ENCODE measurements around the gene MAP4K3.

MAP4K3 gene

GRCh38 chr2:39437522-39438296 is 624 bp upstream of the MAP4K3 start (continued):
- TF ChIP-seq KLF9 (tag by site-specific recombination; IDR thresholded peaks at IDR 0.05; ENCODE audit: low read depth) (no peak), ZNF501 (tag by site-specific recombination; IDR thresholded peaks at IDR 0.05) (0 out of 2 replicates have a peak, but pooled peaks have one; percentile 29), ZNF335 (tag by site-specific recombination; conservative IDR thresholded peaks at IDR 0.05) (peak; percentile 39), ZNF26 (tag by site-specific recombination; IDR thresholded peaks at IDR 0.05) (no peak), GLIS1 (tag by site-specific recombination; IDR thresholded peaks at IDR 0.05) (no peak), EGR2 (tag by site-specific recombination; IDR thresholded peaks at IDR 0.05; ENCODE audit: low read depth) (peak; percentile 82), ZNF341 (tag by site-specific recombination; IDR thresholded peaks at IDR 0.05; ENCODE audit: low read depth) (peak; percentile 77), GLIS2 (tag by site-specific recombination; IDR thresholded peaks at IDR 0.05) (peak; percentile 57), ZNF580 (tag by site-specific recombination; IDR thresholded peaks at IDR 0.05) (0 out of 2 replicates have a peak, but pooled peaks have one; percentile 40)

- no peaks in the 10 kb centered on the region for H3K36me3 ChIP-seq (ENCODE audit: control insufficient read depth in 2 of 2, insufficient read depth in 1 of 2, low read length in 2 of 2)
- H3K27ac ChIP-seq (ENCODE audit: extremely low read depth, low read depth, low read length), result peak overlapping the region; percentile 94; the same call in 1 of the 2 replicates
- peak overlapping the region; percentile 83 for H3K4me3 ChIP-seq (ENCODE audit: low read depth, low read length)
- TF ChIP-seq ZNF776 (tag by site-specific recombination; IDR thresholded peaks at IDR 0.05; ENCODE audit: borderline replicate concordance) (no peak), ZNF510 (tag by site-specific recombination; IDR thresholded peaks at IDR 0.05; ENCODE audit: insufficient replicate concordance) (no peak), ZBTB17 (tag by site-specific recombination; IDR thresholded peaks at IDR 0.05) (0 out of 2 replicates have a peak, but pooled peaks have one; percentile 3), BCL6B (tag by site-specific recombination; IDR thresholded peaks at IDR 0.05) (no peak), PRDM1 (tag by site-specific recombination; IDR thresholded peaks at IDR 0.05) (0 out of 2 replicates have a peak, but pooled peaks have one; percentile 14), ZNF362 (tag by site-specific recombination; IDR thresholded peaks at IDR 0.05) (0 out of 2 replicates have a peak, but pooled peaks have one; percentile 51)
- peaks cover 34% of the 10 kb centered on the region for H3K4me1 ChIP-seq (ENCODE audit: control insufficient read depth, insufficient read depth, low read length)
- ChIA-PET CTCF (interaction anchor here (0.7 kb wide), 2 partner anchors 160 to 746 kb away, joined by 3 to 5 read pairs; no protein-coding TSS in a partner anchor), POLR2A (interaction anchor here (0.6 to 1.0 kb wide), 2 partner anchors 24 to 31 kb away, joined by 4 to 7 read pairs; no protein-coding TSS in a partner anchor)
- H3K9me3 ChIP-seq (ENCODE audit: control insufficient read depth, insufficient read depth, low read depth, low read length), result no peaks in the 10 kb centered on the region
Observed at GRCh38 chr2:39435741-39436591, 1.1 kb downstream of the MAP4K3 start.

GRCh38 chr2:39435234-39435633 is 1.9 kb downstream of the MAP4K3 start:
- H3K4me3 ChIP-seq (ENCODE audit: low read depth, low read length), result peak overlapping the region; percentile 83
- no peaks in the 10 kb centered on the region for H3K36me3 ChIP-seq (ENCODE audit: control insufficient read depth in 2 of 2, insufficient read depth in 1 of 2, low read length in 2 of 2)
- peak overlapping the region; percentile 53 for H3K27ac ChIP-seq (ENCODE audit: extremely low read depth, low read depth, low read length)
- POLR2A ChIA-PET, result interaction anchor here (0.6 kb wide), 1 partner anchor 31 kb away, joined by 7 read pairs; no protein-coding TSS in a partner anchor
- peaks cover 39% of the 10 kb centered on the region for H3K4me1 ChIP-seq (ENCODE audit: control insufficient read depth, insufficient read depth, low read length)
- CTCF ChIA-PET, result no interaction called here
- no peaks in the 10 kb centered on the region for H3K9me3 ChIP-seq (ENCODE audit: control insufficient read depth, insufficient read depth, low read depth, low read length)
- TF ChIP-seq ZNF433 (tag by site-specific recombination; IDR thresholded peaks at IDR 0.05; ENCODE audit: low read depth) (no peak), ZNF391 (tag by site-specific recombination; IDR thresholded peaks at IDR 0.05; ENCODE audit: borderline replicate concordance, low read depth) (no peak), ZSCAN30 (tag by site-specific recombination; IDR thresholded peaks at IDR 0.05) (no peak), ZBTB17 (tag by site-specific recombination; IDR thresholded peaks at IDR 0.05) (peak; percentile 78), ZNF600 (tag by site-specific recombination; IDR thresholded peaks at IDR 0.05) (peak; percentile 85), ZNF645 (tag by site-specific recombination; IDR thresholded peaks at IDR 0.05) (no peak), MZF1 (tag by site-specific recombination; IDR thresholded peaks at IDR 0.05; ENCODE audit: borderline replicate concordance) (peak; percentile 92), ZSCAN4 (tag by site-specific recombination; IDR thresholded peaks at IDR 0.05) (no peak), ZNF48 (tag by site-specific recombination; IDR thresholded peaks at IDR 0.05) (no peak)
